AG04450 (cell line): ENCODE measurements around the gene ZNHIT6. TPM values are rescaled to one million over a fixed set of nuclear protein-coding genes. Genes with fewer than 3 reads are reported as not detected.

ENCODE experiments used
- CTCF ChIA-PET: fragments of 300-600, 350-600 bp; formaldehyde crosslinking; extraction: SDS; loops from one replicate; lab custom pipeline; 2022; ENCODE audit warnings: antibody characterized with exemption, inconsistent platforms; lab: Charles Lee
- POLR2A ChIA-PET: fragments of 350-600 bp; formaldehyde crosslinking; extraction: SDS; loops from one replicate; lab custom pipeline; 2021; ENCODE audit warnings: antibody characterized with exemption, inconsistent platforms; lab: Yijun Ruan, JAX
- DNase-seq: peaks from one replicate; pipeline ENCODE4 v3.0.0-alpha.2; 2011; ENCODE audit warnings: low read depth, low spot score
- H3K27ac ChIP-seq: one replicate; pipeline ENCODE4 v1.5.1; 2012; ENCODE audit warnings: low read depth, low read length, control low read depth
- H3K27me3 ChIP-seq: one replicate; pipeline ENCODE4 v1.6.0; 2012; ENCODE audit warnings: low read length; ENCODE audit not compliant: control insufficient read depth, insufficient read depth
- H3K4me3 ChIP-seq: 2 replicates; pipeline ENCODE4 v1.5.1; 2011; ENCODE audit warnings: mild to moderate bottlenecking, low read depth, low read length, control low read depth
- H3K9me3 ChIP-seq: 2 replicates; pipeline ENCODE4 v1.5.1; 2012; ENCODE audit warnings: low read length; ENCODE audit not compliant: control insufficient read depth, insufficient read depth
- polyA plus RNA-seq: library from polyadenylated mRNA; depleted of rRNA; stranded (reverse); fragments of >200 nt; gene quantifications from 2 replicates; pipeline ENCODE4 v1.2.3, GENCODE V29; 2011
- TF ChIP-seq, protein P1 (sequence below): IDR thresholded peaks from 2 replicates; pipeline ENCODE4 v1.5.1; 2011; ENCODE audit warnings: low read depth, low read length, control low read depth, inconsistent platforms

ZNHIT6 gene
- polyA plus RNA-seq, 1 experiment = 19.2 TPM

- no peaks in the 10 kb centered on the region for H3K27me3 ChIP-seq
- H3K27ac ChIP-seq = no peak overlapping the region
- ChIA-PET POLR2A (no interaction called here), CTCF (interaction anchor here (1.2 kb wide), 1 partner anchor 13 kb away, joined by 3 read pairs; no protein-coding TSS in a partner anchor)
- H3K4me3 ChIP-seq = no peak overlapping the region
- TF ChIP-seq, protein P1, sequence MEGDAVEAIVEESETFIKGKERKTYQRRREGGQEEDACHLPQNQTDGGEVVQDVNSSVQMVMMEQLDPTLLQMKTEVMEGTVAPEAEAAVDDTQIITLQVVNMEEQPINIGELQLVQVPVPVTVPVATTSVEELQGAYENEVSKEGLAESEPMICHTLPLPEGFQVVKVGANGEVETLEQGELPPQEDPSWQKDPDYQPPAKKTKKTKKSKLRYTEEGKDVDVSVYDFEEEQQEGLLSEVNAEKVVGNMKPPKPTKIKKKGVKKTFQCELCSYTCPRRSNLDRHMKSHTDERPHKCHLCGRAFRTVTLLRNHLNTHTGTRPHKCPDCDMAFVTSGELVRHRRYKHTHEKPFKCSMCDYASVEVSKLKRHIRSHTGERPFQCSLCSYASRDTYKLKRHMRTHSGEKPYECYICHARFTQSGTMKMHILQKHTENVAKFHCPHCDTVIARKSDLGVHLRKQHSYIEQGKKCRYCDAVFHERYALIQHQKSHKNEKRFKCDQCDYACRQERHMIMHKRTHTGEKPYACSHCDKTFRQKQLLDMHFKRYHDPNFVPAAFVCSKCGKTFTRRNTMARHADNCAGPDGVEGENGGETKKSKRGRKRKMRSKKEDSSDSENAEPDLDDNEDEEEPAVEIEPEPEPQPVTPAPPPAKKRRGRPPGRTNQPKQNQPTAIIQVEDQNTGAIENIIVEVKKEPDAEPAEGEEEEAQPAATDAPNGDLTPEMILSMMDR = no peak
- peaks cover 10% of the 10 kb centered on the region for H3K9me3 ChIP-seq
- DNase-seq = no peak
Observed at GRCh38 chr1:85616736-85617135, 91.5 kb downstream of the ZNHIT6 start.

DNA sequence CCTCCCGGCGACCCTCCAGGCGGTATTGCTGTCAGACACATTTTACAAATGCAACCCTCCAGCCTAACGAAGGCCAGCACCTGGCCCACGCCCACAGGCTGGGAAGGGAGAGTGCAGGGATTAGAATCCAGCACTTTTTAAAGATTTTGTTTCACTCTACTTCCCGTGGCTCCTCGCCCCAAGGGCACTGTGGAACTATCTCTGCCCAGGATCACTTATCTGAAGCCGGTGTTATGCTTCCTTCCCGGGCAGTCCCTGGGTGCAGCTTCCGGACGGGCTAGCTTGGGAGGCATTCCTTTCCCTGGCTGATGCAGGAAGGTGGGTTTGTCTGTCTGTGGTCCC is 91.9 kb downstream of the ZNHIT6 start:
- TF ChIP-seq, protein P1 = no peak
- no peaks in the 10 kb centered on the region for H3K27me3 ChIP-seq
- POLR2A ChIA-PET = no interaction called here
- CTCF ChIA-PET = interaction anchor here (1.2 kb wide), 1 partner anchor 13 kb away, joined by 3 read pairs; no protein-coding TSS in a partner anchor
- H3K9me3 ChIP-seq = peaks cover 10% of the 10 kb centered on the region
- no peak overlapping the region for H3K4me3 ChIP-seq
- no peak for DNase-seq
- H3K27ac ChIP-seq = no peak overlapping the region

- CTCF ChIA-PET = interaction anchor here (1.2 to 1.3 kb wide), 2 partner anchors 9 to 12 kb away, joined by 3 read pairs; no protein-coding TSS in a partner anchor
Observed at GRCh38 chr1:85615586-85616363, 92.5 kb downstream of the ZNHIT6 start.

GRCh38 chr1:85612704-85613361 is 95.4 kb downstream of the ZNHIT6 start:
- DNase-seq = peak; percentile 85
- ChIA-PET POLR2A (interaction anchor here (0.5 to 3.5 kb wide), 12 partner anchors 9 to 298 kb away, joined by 3 to 88 read pairs (median 6); partner anchors contain the start of gene CCN1), CTCF (interaction anchor here (0.9 to 3.0 kb wide), 7 partner anchors 10 to 238 kb away, joined by 3 to 27 read pairs (median 4); no protein-coding TSS in a partner anchor)
- H3K27me3 ChIP-seq = no peaks in the 10 kb centered on the region
- peaks cover 7% of the 10 kb centered on the region; the same call in 1 of the 2 replicates for H3K9me3 ChIP-seq
- H3K27ac ChIP-seq = peak overlapping the region; percentile 99
- TF ChIP-seq, protein P1 = peak; percentile 67
- H3K4me3 ChIP-seq = no peak overlapping the region

More at GRCh38 chr1:85615586-85616363, 92.5 kb downstream of the ZNHIT6 start:
- H3K27me3 ChIP-seq = no peaks in the 10 kb centered on the region
- H3K27ac ChIP-seq = no peak overlapping the region
- no peak overlapping the region for H3K4me3 ChIP-seq
- POLR2A ChIA-PET = no interaction called here
- DNase-seq = no peak
- TF ChIP-seq, protein P1 = no peak
- H3K9me3 ChIP-seq = peaks cover 7% of the 10 kb centered on the region
